HFF-Myc (cell line): ENCODE results near the gene KCNQ1.

ENCODE experiments used
- DNase-seq: peaks from one replicate; pipeline ENCODE4 v3.0.0-alpha.2; 2011; ENCODE audit warnings: low read depth; ENCODE audit errors: extremely low read depth
- H3K4me3 ChIP-seq: replicated peaks from 2 replicates; pipeline ENCODE4 v1.5.1; 2011; ENCODE audit warnings: low read depth, mild to moderate bottlenecking, control low read depth, low read length
- CTCF ChIP-seq: IDR thresholded peaks from 2 replicates; pipeline ENCODE4 v1.5.1; 2012; ENCODE audit warnings: mild to moderate bottlenecking, low read depth, low read length, control low read depth; ENCODE audit errors: missing control alignments

Gene KCNQ1

GRCh38 chr11:2572491-2573239 is 127.9 kb downstream of the KCNQ1 start:
- TF ChIP-seq CTCF: no peak
- no peak for DNase-seq
- no peak overlapping the region for H3K4me3 ChIP-seq

- no peak overlapping the region for H3K4me3 ChIP-seq
- TF ChIP-seq CTCF: no peak
- no peak for DNase-seq
These were observed 128.6 kb downstream of the KCNQ1 start for GRCh38 chr11:2573240-2574042.

GRCh38 chr11:2574043-2574552 is 129.3 kb downstream of the KCNQ1 start:
- TF ChIP-seq CTCF: no peak
- no peak overlapping the region for H3K4me3 ChIP-seq
- DNase-seq: no peak

- DNase-seq: no peak
- TF ChIP-seq CTCF: no peak
- H3K4me3 ChIP-seq: no peak overlapping the region
These were observed 130.0 kb downstream of the KCNQ1 start for GRCh38 chr11:2574553-2575535.

- no peak overlapping the region for H3K4me3 ChIP-seq
- no peak for DNase-seq
- no peak for TF ChIP-seq CTCF
These were observed 130.8 kb downstream of the KCNQ1 start for GRCh38 chr11:2575591-2576051.

GRCh38 chr11:2576111-2576510 is 131.3 kb downstream of the KCNQ1 start:
- no peak for TF ChIP-seq CTCF
- DNase-seq: no peak
- no peak overlapping the region for H3K4me3 ChIP-seq
